ENCODE data around the gene ISOC1.

DNA sequence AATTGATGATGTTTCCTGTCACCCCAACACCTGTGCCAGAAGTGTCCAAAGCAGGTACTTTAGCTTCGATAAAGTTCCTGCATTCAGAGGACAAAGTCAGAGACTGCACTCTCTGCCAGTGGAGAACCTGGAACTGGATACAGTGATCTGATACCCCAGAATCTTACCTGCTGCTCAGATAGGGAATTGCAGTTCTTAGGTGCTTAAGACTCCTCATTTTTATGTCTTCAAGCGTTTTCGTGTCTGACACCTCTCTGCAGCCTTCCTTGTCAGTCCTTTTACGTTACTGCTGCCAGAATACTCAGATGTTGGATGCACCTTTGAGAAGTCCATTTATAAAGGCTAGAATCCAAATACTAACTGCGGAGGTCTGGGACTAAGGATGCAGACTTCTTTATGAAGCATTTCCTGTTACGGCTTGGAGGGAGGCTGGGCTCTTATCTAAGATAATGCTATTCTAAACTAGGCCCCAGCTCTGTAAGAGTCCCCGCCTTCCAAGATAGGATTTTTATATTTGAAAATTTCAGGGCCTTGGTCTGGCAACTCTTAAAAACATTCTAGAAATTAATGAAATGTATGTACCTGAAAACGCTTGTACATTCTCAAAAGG, 1.9 kb downstream of the ISOC1 start:
- TF ChIP-seq, protein P1, sequence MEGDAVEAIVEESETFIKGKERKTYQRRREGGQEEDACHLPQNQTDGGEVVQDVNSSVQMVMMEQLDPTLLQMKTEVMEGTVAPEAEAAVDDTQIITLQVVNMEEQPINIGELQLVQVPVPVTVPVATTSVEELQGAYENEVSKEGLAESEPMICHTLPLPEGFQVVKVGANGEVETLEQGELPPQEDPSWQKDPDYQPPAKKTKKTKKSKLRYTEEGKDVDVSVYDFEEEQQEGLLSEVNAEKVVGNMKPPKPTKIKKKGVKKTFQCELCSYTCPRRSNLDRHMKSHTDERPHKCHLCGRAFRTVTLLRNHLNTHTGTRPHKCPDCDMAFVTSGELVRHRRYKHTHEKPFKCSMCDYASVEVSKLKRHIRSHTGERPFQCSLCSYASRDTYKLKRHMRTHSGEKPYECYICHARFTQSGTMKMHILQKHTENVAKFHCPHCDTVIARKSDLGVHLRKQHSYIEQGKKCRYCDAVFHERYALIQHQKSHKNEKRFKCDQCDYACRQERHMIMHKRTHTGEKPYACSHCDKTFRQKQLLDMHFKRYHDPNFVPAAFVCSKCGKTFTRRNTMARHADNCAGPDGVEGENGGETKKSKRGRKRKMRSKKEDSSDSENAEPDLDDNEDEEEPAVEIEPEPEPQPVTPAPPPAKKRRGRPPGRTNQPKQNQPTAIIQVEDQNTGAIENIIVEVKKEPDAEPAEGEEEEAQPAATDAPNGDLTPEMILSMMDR (IDR thresholded peaks at IDR 0.05) = peak in 2 of 4 experiments; percentile 13 to 18
- TF ChIP-seq EP300 (IDR thresholded peaks at IDR 0.05) (no peak), POLR2A (IDR thresholded peaks at IDR 0.05) (no peak), POLR2AphosphoS5 (IDR thresholded peaks at IDR 0.05) (no peak)

Measured in gastroesophageal sphincter (tissue), 3 donors.